ENCODE data around the gene BST1. TPM values are rescaled to one million over a fixed set of nuclear protein-coding genes. Genes with fewer than 3 reads are reported as not detected.

BST1 gene
- 1 to 10 TPM in 4 of 8 experiments, under 1 TPM in 4; 0.79 to 4.5 (median 1.2) TPM for total RNA-seq

GRCh38 chr4:15702941-15703403 lies at the start of gene BST1:
Gene BST1 (plus strand): TSS chr4:15703065. CDS start chr4:15703145, 80 bp downstream.
- in situ Hi-C loops (cut with MboI; ENCODE audit: low pct_unique_long_range_greater_than_20kb in 2 of 9, low sequenced_read_pairs in 9 of 9, unreplicated experiment in 9 of 9): no loop called here
- ATAC-seq (replicated peaks in 6 of 8): peak in 7 of 8 experiments; percentile 22 to 62 (median 42)
- no peak within 1 kb of the TSS for H3K27ac ChIP-seq
- 30 to 80% (median 36%) methylated on average over 1 to 8 of the region's 43 CpGs; no CpG with 5 or more reads in 7 of the 10 experiments for WGBS, 10 experiments
- H3K4me3 ChIP-seq: peak within 1 kb of the TSS in 3 of 5 donors; percentile 9 to 16 (median 13)
- H3K4me1 ChIP-seq (replicated peaks in 1 of 2): no peaks in the 10 kb centered on the region

GRCh38 chr4:15653420-15653819 lies 49.4 kb upstream of the BST1 start:
- peaks cover 20 to 47% of the 10 kb centered on the region in 2 donors for H3K4me1 ChIP-seq (replicated peaks in 1 of 2)
- H3K4me3 ChIP-seq: peak overlapping the region; percentile 63 to 92 (median 79)
- no peak for ATAC-seq (replicated peaks in 6 of 8)
- 8 to 58% (median 32%) methylated on average over 2 to 4 of the region's 4 CpGs for WGBS, 10 experiments
- H3K27ac ChIP-seq: peak overlapping the region; percentile 61 to 98
- in situ Hi-C loops (cut with MboI; ENCODE audit: low pct_unique_long_range_greater_than_20kb in 2 of 9, low sequenced_read_pairs in 9 of 9, unreplicated experiment in 9 of 9): no loop called here

GRCh38 chr4:15653864-15654592 lies 48.8 kb upstream of the BST1 start:
- Histone ChIP-seq H3K4me3 (peak overlapping the region; percentile 63 to 92 (median 79)), H3K27ac (peak overlapping the region; percentile 96 to 98), H3K4me1 (replicated peaks in 1 of 2) (peaks cover 20 to 47% of the 10 kb centered on the region in 2 donors)
- 0 to 4% (median 0%) methylated on average over 2 to 7 of the region's 7 CpGs; no CpG with 5 or more reads in 1 of the 10 experiments for WGBS, 10 experiments
- in situ Hi-C loops (cut with MboI; ENCODE audit: low pct_unique_long_range_greater_than_20kb in 2 of 9, low sequenced_read_pairs in 9 of 9, unreplicated experiment in 9 of 9): no loop called here
- peak; percentile 11 to 51 (median 28) for ATAC-seq (replicated peaks in 6 of 8)

GRCh38 chr4:15654593-15655222 lies 48.2 kb upstream of the BST1 start:
- H3K27ac ChIP-seq: peak overlapping the region; percentile 96 to 98
- ATAC-seq (replicated peaks in 6 of 8): peak; percentile 55 to 77 (median 71)
- peaks cover 18 to 47% of the 10 kb centered on the region in 2 donors for H3K4me1 ChIP-seq (replicated peaks in 1 of 2)
- peak overlapping the region; percentile 63 to 92 (median 79) for H3K4me3 ChIP-seq
- 0% methylated on average over 1 to 8 of the region's 66 CpGs; no CpG with 5 or more reads in 7 of the 10 experiments for WGBS, 10 experiments
- in situ Hi-C loops (cut with MboI; ENCODE audit: low pct_unique_long_range_greater_than_20kb in 2 of 9, low sequenced_read_pairs in 9 of 9, unreplicated experiment in 9 of 9): no loop called here

GRCh38 chr4:15655223-15656037 lies 47.4 kb upstream of the BST1 start, which contains the start of gene FBXL5:
Gene FBXL5 (minus strand): TSS chr4:15655357. CDS start chr4:15655287, 70 bp downstream.
- Histone ChIP-seq H3K4me3 (peak within 1 kb of the TSS; percentile 63 to 92 (median 79)), H3K27ac (peak within 1 kb of the TSS; percentile 96 to 98), H3K4me1 (replicated peaks in 1 of 2) (peaks cover 13 to 39% of the 10 kb centered on the region in 2 donors)
- peak; percentile 65 to 88 (median 84) for ATAC-seq (replicated peaks in 6 of 8)
- in situ Hi-C loops (cut with MboI; ENCODE audit: low pct_unique_long_range_greater_than_20kb in 2 of 9, low sequenced_read_pairs in 9 of 9, unreplicated experiment in 9 of 9): no loop called here
- WGBS, 10 experiments: 0 to 9% (median 0%) methylated on average over 2 to 15 of the region's 85 CpGs; no CpG with 5 or more reads in 6 of the 10 experiments

- peaks cover 13 to 35% of the 10 kb centered on the region in 2 donors for H3K4me1 ChIP-seq (replicated peaks in 1 of 2)
- peak overlapping the region; percentile 63 to 92 (median 79) for H3K4me3 ChIP-seq
- peak overlapping the region; percentile 96 to 98 for H3K27ac ChIP-seq
- WGBS, 10 experiments: 100% methylated on average over 2 to 6 of the region's 12 CpGs; no CpG with 5 or more reads in 5 of the 10 experiments
- ATAC-seq (replicated peaks in 6 of 8): no peak
- in situ Hi-C loops (cut with MboI; ENCODE audit: low pct_unique_long_range_greater_than_20kb in 2 of 9, low sequenced_read_pairs in 9 of 9, unreplicated experiment in 9 of 9): no loop called here
Observed at GRCh38 chr4:15656038-15656470, 46.8 kb upstream of the BST1 start.

- no peak for ATAC-seq (replicated peaks in 6 of 8)
- Histone ChIP-seq H3K4me3 (no peak overlapping the region), H3K27ac (no peak overlapping the region), H3K4me1 (replicated peaks in 1 of 2) (peaks cover 8 to 22% of the 10 kb centered on the region in 2 donors)
- in situ Hi-C loops (cut with MboI; ENCODE audit: low pct_unique_long_range_greater_than_20kb in 2 of 9, low sequenced_read_pairs in 9 of 9, unreplicated experiment in 9 of 9): no loop called here
Observed at GRCh38 chr4:15657366-15657765, 45.5 kb upstream of the BST1 start.

GRCh38 chr4:15658136-15658770 lies 44.6 kb upstream of the BST1 start:
- no peak for ATAC-seq (replicated peaks in 6 of 8)
- Histone ChIP-seq H3K27ac (no peak overlapping the region), H3K4me1 (replicated peaks in 1 of 2) (peaks cover 8 to 13% of the 10 kb centered on the region in 2 donors), H3K4me3 (no peak overlapping the region)
- in situ Hi-C loops (cut with MboI; ENCODE audit: low pct_unique_long_range_greater_than_20kb in 2 of 9, low sequenced_read_pairs in 9 of 9, unreplicated experiment in 9 of 9): no loop called here
- 80 to 100% (median 97%) methylated on average over 1 to 4 of the region's 4 CpGs; no CpG with 5 or more reads in 1 of the 10 experiments for WGBS, 10 experiments

GRCh38 chr4:15658781-15659180 lies 44.1 kb upstream of the BST1 start:
- H3K27ac ChIP-seq: no peak overlapping the region
- peaks cover 8 to 12% of the 10 kb centered on the region in 2 donors for H3K4me1 ChIP-seq (replicated peaks in 1 of 2)
- no peak overlapping the region for H3K4me3 ChIP-seq
- no peak for ATAC-seq (replicated peaks in 6 of 8)
- 86 to 100% (median 98%) methylated on average over 1 to 2 of the region's 2 CpGs; no CpG with 5 or more reads in 4 of the 10 experiments for WGBS, 10 experiments
- in situ Hi-C loops (cut with MboI; ENCODE audit: low pct_unique_long_range_greater_than_20kb in 2 of 9, low sequenced_read_pairs in 9 of 9, unreplicated experiment in 9 of 9): no loop called here

- Histone ChIP-seq H3K4me1 (replicated peaks in 1 of 2) (peaks cover 8 to 12% of the 10 kb centered on the region in 2 donors), H3K27ac (no peak overlapping the region), H3K4me3 (no peak overlapping the region)
- 50 to 96% (median 57%) methylated on average over 1 to 4 of the region's 5 CpGs; no CpG with 5 or more reads in 5 of the 10 experiments for WGBS, 10 experiments
- ATAC-seq (replicated peaks in 6 of 8): peak in 2 of 8 experiments; percentile 5 to 37
- in situ Hi-C loops (cut with MboI; ENCODE audit: low pct_unique_long_range_greater_than_20kb in 2 of 9, low sequenced_read_pairs in 9 of 9, unreplicated experiment in 9 of 9): no loop called here
Observed at GRCh38 chr4:15659768-15660570, 42.9 kb upstream of the BST1 start.

- peak in 3 of 8 experiments; percentile 22 to 88 (median 75) for ATAC-seq (replicated peaks in 6 of 8)
- Histone ChIP-seq H3K4me3 (no peak overlapping the region), H3K27ac (no peak overlapping the region), H3K4me1 (replicated peaks in 1 of 2) (no peaks in the 10 kb centered on the region)
- in situ Hi-C loops (cut with MboI; ENCODE audit: low pct_unique_long_range_greater_than_20kb in 2 of 9, low sequenced_read_pairs in 9 of 9, unreplicated experiment in 9 of 9): no loop called here
- 50 to 100% (median 92%) methylated on average over 1 to 3 of the region's 3 CpGs; no CpG with 5 or more reads in 2 of the 10 experiments for WGBS, 10 experiments
Observed at GRCh38 chr4:15665753-15666365, 37.0 kb upstream of the BST1 start.

All from motor neuron (in vitro differentiated cells).